HEK293 (cell line): Measurements from ENCODE around the gene FBRSL1.

Source experiments
- CTCF ChIA-PET: fragments of 350-600 bp; formaldehyde crosslinking; extraction: SDS; loops from one replicate; lab custom pipeline; 2021; ENCODE audit warnings: antibody characterized with exemption; lab: Yijun Ruan, JAX
- POLR2A ChIA-PET: fragments of 300-600 bp; formaldehyde crosslinking; extraction: SDS; loops from one replicate; lab custom pipeline; 2020; ENCODE audit warnings: antibody characterized with exemption, inconsistent platforms; lab: Yijun Ruan, JAX
- H3K27ac ChIP-seq: fragments of 200-500 bp; sonication (Bioruptor generic); 2 replicates; pipeline ENCODE4 v1.5.1; 2014; ENCODE audit warnings: low read depth, low read length, control low read depth, inconsistent platforms; ENCODE audit errors: extremely low read depth
- H3K36me3 ChIP-seq, 2 experiments: fragments of 200-500 bp in 1 of 2; sonication (Bioruptor generic) in 1 of 2; 1 replicate in 1 of 2; 2 replicates in 1 of 2; pipeline ENCODE4 v1.5.1; 2014 to 2017; ENCODE audit warnings: inconsistent platforms in 2 of 2, low read length in 2 of 2; ENCODE audit not compliant: control insufficient read depth in 2 of 2, insufficient read depth in 1 of 2
- H3K4me1 ChIP-seq: fragments of 200-500 bp; sonication (Bioruptor generic); 2 replicates; pipeline ENCODE4 v1.5.1; 2014; ENCODE audit warnings: mild to moderate bottlenecking, low read length, inconsistent platforms; ENCODE audit not compliant: control insufficient read depth, insufficient read depth
- H3K4me3 ChIP-seq: 2 replicates; pipeline ENCODE4 v1.5.1; 2011; ENCODE audit warnings: low read depth, mild to moderate bottlenecking, control low read depth, low read length, moderate library complexity
- H3K9me3 ChIP-seq: fragments of 200-500 bp; sonication (Bioruptor generic); 2 replicates; pipeline ENCODE4 v1.5.1; 2014; ENCODE audit warnings: low read depth, low read length, inconsistent platforms; ENCODE audit not compliant: control insufficient read depth, insufficient read depth
- GLIS1 ChIP-seq: fragments of 450-650 bp; formaldehyde crosslinking; IDR thresholded peaks from 2 replicates; pipeline ENCODE4 v1.5.1; 2016; ENCODE audit warnings: missing biosample characterization, missing genetic modification characterization
- KLF1 ChIP-seq: fragments of 450-650 bp; formaldehyde crosslinking; IDR thresholded peaks from 2 replicates; pipeline ENCODE4 v1.5.1; 2016; ENCODE audit warnings: missing biosample characterization, missing genetic modification characterization
- KLF16 ChIP-seq: fragments of 450-650 bp; formaldehyde crosslinking; IDR thresholded peaks from 2 replicates; pipeline ENCODE4 v1.5.1; 2017; ENCODE audit warnings: missing biosample characterization, missing genetic modification characterization
- SETDB1 ChIP-seq: IDR thresholded peaks from one replicate; pipeline ENCODE4 v1.6.1; 2017; ENCODE audit warnings: mild to moderate bottlenecking, low read length, moderate library complexity, mixed read lengths; ENCODE audit not compliant: insufficient read length
- ZFHX2 ChIP-seq: fragments of 450-650 bp; formaldehyde crosslinking; conservative IDR thresholded peaks from 2 replicates; pipeline ENCODE4 v1.5.1; 2016; ENCODE audit warnings: missing biosample characterization, missing genetic modification characterization
- ZFP37 ChIP-seq: fragments of 450-650 bp; formaldehyde crosslinking; IDR thresholded peaks from 2 replicates; pipeline ENCODE4 v1.5.1; 2016; ENCODE audit warnings: missing biosample characterization, missing genetic modification characterization
- ZFP41 ChIP-seq: fragments of 450-650 bp; formaldehyde crosslinking; IDR thresholded peaks from 2 replicates; pipeline ENCODE4 v1.5.1; 2016; ENCODE audit warnings: missing biosample characterization, missing genetic modification characterization, borderline replicate concordance
- ZNF114 ChIP-seq: fragments of 450-650 bp; formaldehyde crosslinking; IDR thresholded peaks from 2 replicates; pipeline ENCODE4 v1.5.0; 2017; ENCODE audit warnings: missing biosample characterization, missing genetic modification characterization
- ZNF184 ChIP-seq: fragments of 450-650 bp; IDR thresholded peaks from 2 replicates; pipeline ENCODE4 v1.5.1; 2018; ENCODE audit warnings: missing biosample characterization, mild to moderate bottlenecking, missing genetic modification characterization
- ZNF266 ChIP-seq: fragments of 450-650 bp; formaldehyde crosslinking; IDR thresholded peaks from 2 replicates; pipeline ENCODE4 v1.5.1; 2016; ENCODE audit warnings: missing biosample characterization, missing genetic modification characterization, low read depth
- ZNF292 ChIP-seq: fragments of 450-650 bp; formaldehyde crosslinking; IDR thresholded peaks from 2 replicates; pipeline ENCODE4 v1.5.1; 2016; ENCODE audit warnings: low read depth, missing biosample characterization, missing genetic modification characterization, borderline replicate concordance
- ZNF311 ChIP-seq: fragments of 450-650 bp; formaldehyde crosslinking; IDR thresholded peaks from 2 replicates; pipeline ENCODE4 v1.5.1; 2017; ENCODE audit warnings: missing biosample characterization, missing genetic modification characterization, borderline replicate concordance
- ZNF324 ChIP-seq: fragments of 450-650 bp; formaldehyde crosslinking; IDR thresholded peaks from 2 replicates; pipeline ENCODE4 v1.5.1; 2016; ENCODE audit warnings: missing biosample characterization, missing genetic modification characterization
- ZNF510 ChIP-seq: fragments of 450-650 bp; formaldehyde crosslinking; IDR thresholded peaks from 2 replicates; pipeline ENCODE4 v1.5.1; 2018; ENCODE audit warnings: mild to moderate bottlenecking, missing genetic modification characterization, missing biosample characterization; ENCODE audit not compliant: insufficient replicate concordance
- ZNF623 ChIP-seq: fragments of 450-650 bp; formaldehyde crosslinking; IDR thresholded peaks from 2 replicates; pipeline ENCODE4 v1.5.1; 2016; ENCODE audit warnings: missing biosample characterization, missing genetic modification characterization
- ZNF776 ChIP-seq: fragments of 450-650 bp; formaldehyde crosslinking; IDR thresholded peaks from 2 replicates; pipeline ENCODE4 v1.5.0; 2017; ENCODE audit warnings: missing biosample characterization, missing genetic modification characterization, borderline replicate concordance
- TF ChIP-seq, protein P1 (sequence below): fragments of 450-650 bp; formaldehyde crosslinking; IDR thresholded peaks from 2 replicates; pipeline ENCODE4 v1.5.1; 2017; ENCODE audit warnings: missing biosample characterization, missing genetic modification characterization
- TF ChIP-seq, protein P2 (sequence below): fragments of 450-650 bp; formaldehyde crosslinking; IDR thresholded peaks from 2 replicates; pipeline ENCODE4 v1.5.1; 2016; ENCODE audit warnings: missing biosample characterization, missing genetic modification characterization
- TF ChIP-seq, protein P3 (sequence below): fragments of 450-650 bp; formaldehyde crosslinking; IDR thresholded peaks from 2 replicates; pipeline ENCODE4 v1.5.1; 2017; ENCODE audit warnings: missing biosample characterization, missing genetic modification characterization
- TF ChIP-seq, protein P4 (sequence below): fragments of 450-650 bp; formaldehyde crosslinking; IDR thresholded peaks from 2 replicates; pipeline ENCODE4 v1.5.1; 2016; ENCODE audit warnings: missing biosample characterization, missing genetic modification characterization, low read depth
- TF ChIP-seq, protein P5 (sequence below): fragments of 450-650 bp; formaldehyde crosslinking; IDR thresholded peaks from 2 replicates; pipeline ENCODE4 v1.5.1; 2016; ENCODE audit warnings: missing biosample characterization, missing genetic modification characterization
- TF ChIP-seq, protein P6 (sequence below): fragments of 450-650 bp; formaldehyde crosslinking; IDR thresholded peaks from 2 replicates; pipeline ENCODE4 v1.5.1; 2016; ENCODE audit warnings: missing biosample characterization, missing genetic modification characterization, borderline replicate concordance

Gene FBRSL1

DNA sequence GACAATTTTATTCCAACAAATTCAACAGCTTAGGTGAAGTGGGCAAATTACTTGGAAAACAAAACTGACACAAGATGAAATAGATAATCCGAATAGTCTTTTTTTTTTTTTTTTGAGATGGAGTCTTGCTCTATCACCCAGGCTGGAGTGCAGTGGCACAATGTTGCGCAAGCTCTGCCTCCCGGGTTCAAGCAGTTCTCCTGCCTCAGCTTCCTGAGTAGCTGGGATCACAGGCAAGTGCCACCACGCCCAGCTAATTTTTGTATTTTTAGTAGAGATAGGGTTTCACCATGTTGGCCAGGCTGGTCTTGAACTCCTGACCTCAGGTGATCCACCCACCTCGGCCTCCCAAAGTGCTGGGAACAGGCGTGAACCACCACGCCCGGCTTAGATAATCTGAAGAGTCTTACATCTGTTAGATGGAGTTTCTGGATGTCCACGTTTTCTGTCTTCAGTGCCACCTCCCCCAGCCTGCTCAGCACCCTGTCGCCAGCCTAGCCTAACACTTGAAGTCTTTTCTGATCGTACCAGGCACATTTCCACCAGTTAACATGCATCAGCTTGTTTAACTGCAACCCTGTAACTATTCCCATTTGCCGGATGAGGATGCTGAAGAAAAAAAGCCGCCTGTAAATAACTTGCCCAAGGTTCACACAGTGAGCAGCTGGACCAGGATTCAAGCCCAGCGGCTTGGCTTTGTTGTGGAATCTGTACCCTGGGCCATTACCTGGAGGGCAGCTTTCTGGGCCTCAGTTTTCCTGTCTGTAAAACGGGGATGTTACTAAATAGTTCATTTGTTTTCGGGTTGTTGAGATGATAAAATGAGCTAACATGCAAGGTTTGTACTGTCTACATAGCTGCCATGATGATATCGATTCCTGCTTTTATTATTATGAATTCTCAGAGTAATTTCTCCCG lies 26.4 kb downstream of the FBRSL1 start:
- H3K9me3 ChIP-seq: no peaks in the 10 kb centered on the region
- no peaks in the 10 kb centered on the region for H3K4me1 ChIP-seq
- H3K27ac ChIP-seq: no peak overlapping the region
- no peak overlapping the region for H3K4me3 ChIP-seq
- ChIA-PET CTCF (interaction anchor here (0.6 kb wide), 1 partner anchor 142 kb away, joined by 3 read pairs; no protein-coding TSS in a partner anchor), POLR2A (no interaction called here)
- H3K36me3 ChIP-seq: peaks cover 0 to 20% of the 10 kb centered on the region in 2 experiments; a peak in 1 of 3 replicates
- TF ChIP-seq ZNF510: no peak
- no peak for TF ChIP-seq ZNF623 (tag by site-specific recombination)
- no peak for TF ChIP-seq GLIS1 (tag by site-specific recombination)
- peak; percentile 19 for TF ChIP-seq SETDB1
- TF ChIP-seq KLF16: no peak
- TF ChIP-seq, protein P1, sequence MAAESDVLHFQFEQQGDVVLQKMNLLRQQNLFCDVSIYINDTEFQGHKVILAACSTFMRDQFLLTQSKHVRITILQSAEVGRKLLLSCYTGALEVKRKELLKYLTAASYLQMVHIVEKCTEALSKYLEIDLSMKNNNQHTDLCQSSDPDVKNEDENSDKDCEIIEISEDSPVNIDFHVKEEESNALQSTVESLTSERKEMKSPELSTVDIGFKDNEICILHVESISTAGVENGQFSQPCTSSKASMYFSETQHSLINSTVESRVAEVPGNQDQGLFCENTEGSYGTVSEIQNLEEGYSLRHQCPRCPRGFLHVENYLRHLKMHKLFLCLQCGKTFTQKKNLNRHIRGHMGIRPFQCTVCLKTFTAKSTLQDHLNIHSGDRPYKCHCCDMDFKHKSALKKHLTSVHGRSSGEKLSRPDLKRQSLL: peak; percentile 36; the same call in 1 of the 2 replicates
- TF ChIP-seq ZNF311 (tag by site-specific recombination): no peak
- no peak for TF ChIP-seq ZFP41 (tag by site-specific recombination)
- TF ChIP-seq, protein P2, sequence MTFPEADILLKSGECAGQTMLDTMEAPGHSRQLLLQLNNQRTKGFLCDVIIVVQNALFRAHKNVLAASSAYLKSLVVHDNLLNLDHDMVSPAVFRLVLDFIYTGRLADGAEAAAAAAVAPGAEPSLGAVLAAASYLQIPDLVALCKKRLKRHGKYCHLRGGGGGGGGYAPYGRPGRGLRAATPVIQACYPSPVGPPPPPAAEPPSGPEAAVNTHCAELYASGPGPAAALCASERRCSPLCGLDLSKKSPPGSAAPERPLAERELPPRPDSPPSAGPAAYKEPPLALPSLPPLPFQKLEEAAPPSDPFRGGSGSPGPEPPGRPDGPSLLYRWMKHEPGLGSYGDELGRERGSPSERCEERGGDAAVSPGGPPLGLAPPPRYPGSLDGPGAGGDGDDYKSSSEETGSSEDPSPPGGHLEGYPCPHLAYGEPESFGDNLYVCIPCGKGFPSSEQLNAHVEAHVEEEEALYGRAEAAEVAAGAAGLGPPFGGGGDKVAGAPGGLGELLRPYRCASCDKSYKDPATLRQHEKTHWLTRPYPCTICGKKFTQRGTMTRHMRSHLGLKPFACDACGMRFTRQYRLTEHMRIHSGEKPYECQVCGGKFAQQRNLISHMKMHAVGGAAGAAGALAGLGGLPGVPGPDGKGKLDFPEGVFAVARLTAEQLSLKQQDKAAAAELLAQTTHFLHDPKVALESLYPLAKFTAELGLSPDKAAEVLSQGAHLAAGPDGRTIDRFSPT (tag by site-specific recombination): no peak
- peak; percentile 86 for TF ChIP-seq KLF1 (tag by site-specific recombination)
- TF ChIP-seq, protein P3, sequence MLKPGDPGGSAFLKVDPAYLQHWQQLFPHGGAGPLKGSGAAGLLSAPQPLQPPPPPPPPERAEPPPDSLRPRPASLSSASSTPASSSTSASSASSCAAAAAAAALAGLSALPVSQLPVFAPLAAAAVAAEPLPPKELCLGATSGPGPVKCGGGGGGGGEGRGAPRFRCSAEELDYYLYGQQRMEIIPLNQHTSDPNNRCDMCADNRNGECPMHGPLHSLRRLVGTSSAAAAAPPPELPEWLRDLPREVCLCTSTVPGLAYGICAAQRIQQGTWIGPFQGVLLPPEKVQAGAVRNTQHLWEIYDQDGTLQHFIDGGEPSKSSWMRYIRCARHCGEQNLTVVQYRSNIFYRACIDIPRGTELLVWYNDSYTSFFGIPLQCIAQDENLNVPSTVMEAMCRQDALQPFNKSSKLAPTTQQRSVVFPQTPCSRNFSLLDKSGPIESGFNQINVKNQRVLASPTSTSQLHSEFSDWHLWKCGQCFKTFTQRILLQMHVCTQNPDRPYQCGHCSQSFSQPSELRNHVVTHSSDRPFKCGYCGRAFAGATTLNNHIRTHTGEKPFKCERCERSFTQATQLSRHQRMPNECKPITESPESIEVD: no peak

DNA sequence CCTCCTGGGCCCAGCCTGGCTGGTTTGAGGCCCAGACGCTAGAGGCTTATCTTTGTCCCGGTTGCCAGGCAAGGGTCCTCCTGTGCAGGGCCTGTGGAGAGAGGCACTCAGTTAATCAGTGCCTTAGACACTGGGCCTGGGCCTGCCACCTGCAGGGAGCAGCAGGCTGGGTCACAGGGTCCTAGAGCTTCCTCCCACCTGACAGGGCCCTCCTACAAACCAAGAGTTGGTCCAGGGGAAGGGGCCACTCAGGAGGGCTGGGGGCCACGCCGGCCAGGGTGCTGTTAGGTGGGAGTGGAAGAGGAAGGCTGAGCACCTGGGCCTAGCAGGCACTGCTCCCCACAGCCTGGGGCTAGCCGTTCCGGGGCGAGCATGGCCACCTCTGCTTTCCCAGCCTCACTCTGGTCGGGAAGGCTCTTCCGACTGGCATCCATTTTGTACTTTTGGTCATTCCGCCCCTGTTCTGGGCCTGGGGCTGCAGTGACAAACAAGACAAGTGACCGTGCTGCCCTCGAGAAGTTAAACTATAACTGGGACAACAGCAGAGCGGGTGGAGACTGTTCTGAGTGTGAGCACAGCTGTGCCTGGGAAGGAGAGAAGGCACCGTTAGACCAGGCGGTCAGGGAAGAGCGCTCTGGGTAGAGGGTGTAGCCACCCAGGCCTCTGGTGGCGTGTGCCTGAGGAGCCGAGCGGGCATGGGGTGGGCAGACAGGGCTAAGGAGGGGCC lies 27.2 kb downstream of the FBRSL1 start:
- Histone ChIP-seq H3K4me3 (no peak overlapping the region), H3K36me3 (peaks cover 0 to 16% of the 10 kb centered on the region in 2 experiments; a peak in 1 of 3 replicates), H3K4me1 (no peaks in the 10 kb centered on the region), H3K27ac (no peak overlapping the region), H3K9me3 (no peaks in the 10 kb centered on the region)
- CTCF ChIA-PET: interaction anchor here (0.6 kb wide), 1 partner anchor 143 kb away, joined by 3 read pairs; no protein-coding TSS in a partner anchor
- POLR2A ChIA-PET: no interaction called here
- TF ChIP-seq GLIS1 (tag by site-specific recombination): no peak
- TF ChIP-seq, protein P4, sequence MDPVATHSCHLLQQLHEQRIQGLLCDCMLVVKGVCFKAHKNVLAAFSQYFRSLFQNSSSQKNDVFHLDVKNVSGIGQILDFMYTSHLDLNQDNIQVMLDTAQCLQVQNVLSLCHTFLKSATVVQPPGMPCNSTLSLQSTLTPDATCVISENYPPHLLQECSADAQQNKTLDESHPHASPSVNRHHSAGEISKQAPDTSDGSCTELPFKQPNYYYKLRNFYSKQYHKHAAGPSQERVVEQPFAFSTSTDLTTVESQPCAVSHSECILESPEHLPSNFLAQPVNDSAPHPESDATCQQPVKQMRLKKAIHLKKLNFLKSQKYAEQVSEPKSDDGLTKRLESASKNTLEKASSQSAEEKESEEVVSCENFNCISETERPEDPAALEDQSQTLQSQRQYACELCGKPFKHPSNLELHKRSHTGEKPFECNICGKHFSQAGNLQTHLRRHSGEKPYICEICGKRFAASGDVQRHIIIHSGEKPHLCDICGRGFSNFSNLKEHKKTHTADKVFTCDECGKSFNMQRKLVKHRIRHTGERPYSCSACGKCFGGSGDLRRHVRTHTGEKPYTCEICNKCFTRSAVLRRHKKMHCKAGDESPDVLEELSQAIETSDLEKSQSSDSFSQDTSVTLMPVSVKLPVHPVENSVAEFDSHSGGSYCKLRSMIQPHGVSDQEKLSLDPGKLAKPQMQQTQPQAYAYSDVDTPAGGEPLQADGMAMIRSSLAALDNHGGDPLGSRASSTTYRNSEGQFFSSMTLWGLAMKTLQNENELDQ (tag by site-specific recombination): no peak
- no peak for TF ChIP-seq ZFP37 (tag by site-specific recombination)
- TF ChIP-seq ZNF776 (tag by site-specific recombination): no peak
- TF ChIP-seq ZNF324 (tag by site-specific recombination): no peak
- no peak for TF ChIP-seq ZNF266
- TF ChIP-seq ZFHX2: no peak
- TF ChIP-seq ZNF292 (tag by site-specific recombination): no peak
- TF ChIP-seq, protein P5, sequence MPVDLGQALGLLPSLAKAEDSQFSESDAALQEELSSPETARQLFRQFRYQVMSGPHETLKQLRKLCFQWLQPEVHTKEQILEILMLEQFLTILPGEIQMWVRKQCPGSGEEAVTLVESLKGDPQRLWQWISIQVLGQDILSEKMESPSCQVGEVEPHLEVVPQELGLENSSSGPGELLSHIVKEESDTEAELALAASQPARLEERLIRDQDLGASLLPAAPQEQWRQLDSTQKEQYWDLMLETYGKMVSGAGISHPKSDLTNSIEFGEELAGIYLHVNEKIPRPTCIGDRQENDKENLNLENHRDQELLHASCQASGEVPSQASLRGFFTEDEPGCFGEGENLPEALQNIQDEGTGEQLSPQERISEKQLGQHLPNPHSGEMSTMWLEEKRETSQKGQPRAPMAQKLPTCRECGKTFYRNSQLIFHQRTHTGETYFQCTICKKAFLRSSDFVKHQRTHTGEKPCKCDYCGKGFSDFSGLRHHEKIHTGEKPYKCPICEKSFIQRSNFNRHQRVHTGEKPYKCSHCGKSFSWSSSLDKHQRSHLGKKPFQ: no peak
- TF ChIP-seq ZNF114: no peak
- TF ChIP-seq ZNF184 (tag by site-specific recombination): no peak
- TF ChIP-seq, protein P6, sequence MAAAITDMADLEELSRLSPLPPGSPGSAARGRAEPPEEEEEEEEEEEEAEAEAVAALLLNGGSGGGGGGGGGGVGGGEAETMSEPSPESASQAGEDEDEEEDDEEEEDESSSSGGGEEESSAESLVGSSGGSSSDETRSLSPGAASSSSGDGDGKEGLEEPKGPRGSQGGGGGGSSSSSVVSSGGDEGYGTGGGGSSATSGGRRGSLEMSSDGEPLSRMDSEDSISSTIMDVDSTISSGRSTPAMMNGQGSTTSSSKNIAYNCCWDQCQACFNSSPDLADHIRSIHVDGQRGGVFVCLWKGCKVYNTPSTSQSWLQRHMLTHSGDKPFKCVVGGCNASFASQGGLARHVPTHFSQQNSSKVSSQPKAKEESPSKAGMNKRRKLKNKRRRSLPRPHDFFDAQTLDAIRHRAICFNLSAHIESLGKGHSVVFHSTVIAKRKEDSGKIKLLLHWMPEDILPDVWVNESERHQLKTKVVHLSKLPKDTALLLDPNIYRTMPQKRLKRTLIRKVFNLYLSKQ (tag by site-specific recombination): no peak
